ENCODE measurements around the gene INPP5A. TPM values are rescaled to one million over a fixed set of nuclear protein-coding genes. Genes with fewer than 3 reads are reported as not detected.

The INPP5A gene
- total RNA-seq, 1 experiment from 2014 or later = 22.6 TPM

- no peak for ATAC-seq
- Histone ChIP-seq H3K9me2 (replicated peaks; ENCODE audit: low read length) (no peaks in the 10 kb centered on the region), H3K79me2 (ENCODE audit: low read length) (0 out of 2 replicates have a peak, but pooled peaks cover 3% of the 10 kb centered on the region), H3K27me3 (ENCODE audit: low read length) (no peaks in the 10 kb centered on the region), H3K4me1 (ENCODE audit: insufficient read depth, low read length) (no peaks in the 10 kb centered on the region), H2AFZ (ENCODE audit: low read length) (no peak overlapping the region), H3K4me2 (ENCODE audit: low read length) (no peak overlapping the region), H3K4me3 (ENCODE audit: low read length) (no peak overlapping the region), H4K20me1 (ENCODE audit: low read length) (no peaks in the 10 kb centered on the region), H3K36me3 (ENCODE audit: low read depth, low read length) (no peaks in the 10 kb centered on the region), H3K27ac (ENCODE audit: low read length) (no peak overlapping the region), H3K9me3 (ENCODE audit: low read length) (no peaks in the 10 kb centered on the region), H3F3A (ENCODE audit: low read length, unreplicated experiment) (peaks cover under 1% of the 10 kb centered on the region), H3K9ac (ENCODE audit: low read length) (no peak overlapping the region)
- intact Hi-C loops (cut with micrococcal nuclease) = no loop called here
- no TSS peak for BruUV-seq (replicated peaks)
- ChIA-PET CTCF (no interaction called here), POLR2A (ENCODE audit: unreplicated experiment) (no interaction called here)
- no peak for DNase-seq
- TF ChIP-seq EZH2 (IDR thresholded peaks at IDR 0.05; ENCODE audit: low read length, unreplicated experiment) = no peak
- TF ChIP-seq EZH2phosphoT487 (IDR thresholded peaks at IDR 0.05; ENCODE audit: borderline replicate concordance, low read length) = no peak
- TF ChIP-seq CTCF (conservative IDR thresholded peaks at IDR 0.05; ENCODE audit: low read depth, low read length) = no peak
Measured at GRCh38 chr10:132699411-132700155, 162.0 kb downstream of the INPP5A start.

GRCh38 chr10:132700156-132701098 lies 162.8 kb downstream of the INPP5A start:
- no peak overlapping the region for H3K27ac ChIP-seq (ENCODE audit: low read length)
- no peak for DNase-seq
- no peaks in the 10 kb centered on the region for H3K4me1 ChIP-seq (ENCODE audit: insufficient read depth, low read length)
- 0 out of 2 replicates have a peak, but pooled peaks cover 3% of the 10 kb centered on the region for H3K79me2 ChIP-seq (ENCODE audit: low read length)
- no peak overlapping the region for H3K4me3 ChIP-seq (ENCODE audit: low read length)
- H4K20me1 ChIP-seq (ENCODE audit: low read length) = no peaks in the 10 kb centered on the region
- ChIA-PET CTCF (no interaction called here), POLR2A (ENCODE audit: unreplicated experiment) (no interaction called here)
- H2AFZ ChIP-seq (ENCODE audit: low read length) = no peak overlapping the region
- BruUV-seq (replicated peaks) = no TSS peak
- TF ChIP-seq EZH2phosphoT487 (IDR thresholded peaks at IDR 0.05; ENCODE audit: borderline replicate concordance, low read length) = no peak
- no peak for TF ChIP-seq EZH2 (IDR thresholded peaks at IDR 0.05; ENCODE audit: low read length, unreplicated experiment)
- TF ChIP-seq CTCF (conservative IDR thresholded peaks at IDR 0.05; ENCODE audit: low read depth, low read length) = no peak
- no peak overlapping the region for H3K4me2 ChIP-seq (ENCODE audit: low read length)
- no peak for ATAC-seq
- H3K9me3 ChIP-seq (ENCODE audit: low read length) = no peaks in the 10 kb centered on the region
- intact Hi-C loops (cut with micrococcal nuclease) = no loop called here
- no peaks in the 10 kb centered on the region for H3K9me2 ChIP-seq (replicated peaks; ENCODE audit: low read length)
- no peaks in the 10 kb centered on the region for H3K36me3 ChIP-seq (ENCODE audit: low read depth, low read length)
- no peaks in the 10 kb centered on the region for H3F3A ChIP-seq (ENCODE audit: low read length, unreplicated experiment)
- H3K27me3 ChIP-seq (ENCODE audit: low read length) = no peaks in the 10 kb centered on the region
- H3K9ac ChIP-seq (ENCODE audit: low read length) = no peak overlapping the region

Measured in PC-3 (cell line).